H1 (cell line): Measurements from ENCODE around the gene FBXO21. TPM values are rescaled to one million over a fixed set of nuclear protein-coding genes. Genes with fewer than 3 reads are reported as not detected.

Source experiments
- CTCF ChIA-PET: fragments of 300-600 bp; sonication (Branson Sonifier 250); formaldehyde crosslinking; loops from one replicate; lab custom pipeline; 2021; ENCODE audit not compliant: partially characterized antibody; lab: Charles Lee
- POLR2A ChIA-PET: fragments of 300-600 bp; sonication (Branson Sonifier 250); formaldehyde crosslinking; loops from one replicate; lab custom pipeline; 2021; ENCODE audit warnings: inconsistent platforms; ENCODE audit not compliant: partially characterized antibody; lab: Charles Lee
- DNase-seq, 2 experiments: peaks; one replicate each; pipeline versions ENCODE4 v3.0.0 to v3.0.0-alpha.2; 2010 to 2022; ENCODE audit warnings: low spot score in 2 of 2, low read depth in 1 of 2, mixed read lengths in 1 of 2
- FAIRE-seq: peaks from 2 replicates; lab custom pipeline; 2011; peaks lifted over from hg19 to GRCh38; lab: Jason Lieb, UNC
- H2AFZ ChIP-seq: 2 replicates; pipeline ENCODE4 v1.8.1; 2012; ENCODE audit warnings: low read length, inconsistent platforms
- H2AK5ac ChIP-seq: 2 replicates; pipeline ENCODE4 v1.6.1; 2013; ENCODE audit warnings: low read depth, low read length
- H2BK120ac ChIP-seq: replicated peaks from 2 replicates; pipeline ENCODE3; 2013; ENCODE audit warnings: low read depth, low read length, inconsistent platforms
- H2BK12ac ChIP-seq: 2 replicates; pipeline ENCODE4 v1.6.1; 2013; ENCODE audit warnings: low read depth, low read length
- H2BK15ac ChIP-seq: 2 replicates; pipeline ENCODE4 v1.6.1; 2013; ENCODE audit warnings: low read length
- H2BK20ac ChIP-seq: 2 replicates; pipeline ENCODE4 v1.6.1; 2013; ENCODE audit warnings: low read length
- H2BK5ac ChIP-seq: 2 replicates; pipeline ENCODE4 v1.6.1; 2013; ENCODE audit warnings: low read depth, low read length
- H3K14ac ChIP-seq: 2 replicates; pipeline ENCODE4 v1.6.1; 2013; ENCODE audit warnings: inconsistent platforms; ENCODE audit not compliant: insufficient read length
- H3K18ac ChIP-seq: 2 replicates; pipeline ENCODE4 v1.6.1; 2013; ENCODE audit warnings: low read length; ENCODE audit errors: extremely low read depth
- H3K23ac ChIP-seq: 2 replicates; pipeline ENCODE4 v1.6.1; 2013; ENCODE audit warnings: inconsistent platforms; ENCODE audit not compliant: insufficient read length
- H3K23me2 ChIP-seq: 2 replicates; pipeline ENCODE4 v1.6.1; 2013; ENCODE audit warnings: low read depth, low read length
- H3K27ac ChIP-seq: 2 replicates; pipeline ENCODE4 v1.6.1; 2011; ENCODE audit warnings: low read depth, low read length, inconsistent platforms
- H3K27me3 ChIP-seq, 4 experiments: replicated peaks in 1 of 4; 1 replicate in 1 of 4; 2 replicates in 3 of 4; pipeline versions ENCODE4 v1.6.1 to v1.8.1; 2011 to 2013; ENCODE audit warnings: low read length in 3 of 4, mild to moderate bottlenecking in 3 of 4, inconsistent platforms in 2 of 4, mixed read lengths in 2 of 4, moderate library complexity in 1 of 4; ENCODE audit not compliant: control insufficient read depth in 3 of 4, insufficient read depth in 3 of 4; ENCODE audit errors: extremely low read depth in 1 of 4
- H3K36me3 ChIP-seq, 4 experiments: 2 replicates each; pipeline versions ENCODE4 v1.6.1 to v1.8.1; 2011 to 2013; ENCODE audit warnings: mild to moderate bottlenecking in 4 of 4, low read length in 3 of 4, moderate library complexity in 2 of 4, control low read depth in 1 of 4, inconsistent platforms in 1 of 4; ENCODE audit not compliant: insufficient read depth in 4 of 4, control insufficient read depth in 2 of 4
- H3K4ac ChIP-seq: replicated peaks from 2 replicates; pipeline ENCODE3; 2013; ENCODE audit warnings: low read length, low read depth, mixed read lengths, inconsistent platforms; ENCODE audit not compliant: insufficient read length
- H3K4me1 ChIP-seq, 4 experiments: replicated peaks in 1 of 4; 1 replicate in 1 of 4; 2 replicates in 3 of 4; pipeline versions ENCODE4 v1.6.1 to v1.8.1; 2011 to 2013; ENCODE audit warnings: low read length in 3 of 4, inconsistent platforms in 2 of 4, mixed read lengths in 1 of 4; ENCODE audit not compliant: insufficient read depth in 4 of 4, control insufficient read depth in 3 of 4
- H3K4me2 ChIP-seq, 2 experiments: 2 replicates each; pipeline versions ENCODE4 v1.6.1 to v1.8.1; 2011 to 2013; ENCODE audit warnings: low read depth in 2 of 2, low read length in 2 of 2, control low read depth in 1 of 2, inconsistent platforms in 1 of 2, mild to moderate bottlenecking in 1 of 2; ENCODE audit not compliant: insufficient read depth in 1 of 2
- H3K4me3 ChIP-seq, 4 experiments: fragments of 200-600, 300-600 bp in 1 of 4; sonication (generic), shearing (Covaris generic), sonication (Bioruptor Twin) in 1 of 4; 2 replicates each; pipeline versions ENCODE4 v1.5.1 to v1.8.1; 2011 to 2016; ENCODE audit warnings: low read length in 4 of 4, low read depth in 3 of 4, control low read depth in 2 of 4, inconsistent platforms in 2 of 4, mild to moderate bottlenecking in 2 of 4, mixed read lengths in 1 of 4, moderate library complexity in 1 of 4; ENCODE audit not compliant: insufficient read depth in 2 of 4; ENCODE audit errors: extremely low read depth in 1 of 4
- H3K56ac ChIP-seq: replicated peaks from 2 replicates; pipeline ENCODE3; 2013; ENCODE audit warnings: low read depth, mild to moderate bottlenecking, mixed read lengths, low read length, inconsistent platforms; ENCODE audit not compliant: insufficient read length
- H3K79me1 ChIP-seq: 2 replicates; pipeline ENCODE4 v1.6.1; 2013; ENCODE audit warnings: low read depth, low read length, control low read depth
- H3K79me2 ChIP-seq, 2 experiments: 2 replicates each; pipeline versions ENCODE4 v1.6.1 to v1.8.1; 2012 to 2013; ENCODE audit warnings: low read length in 2 of 2, mild to moderate bottlenecking in 2 of 2, inconsistent platforms in 1 of 2; ENCODE audit not compliant: insufficient read depth in 2 of 2, control insufficient read depth in 1 of 2
- H3K9ac ChIP-seq, 4 experiments: replicated peaks in 1 of 4; 1 replicate in 1 of 4; 2 replicates in 3 of 4; pipeline versions ENCODE4 v1.6.1 to v1.8.1; 2011 to 2013; ENCODE audit warnings: low read depth in 3 of 4, low read length in 3 of 4, control low read depth in 2 of 4, mild to moderate bottlenecking in 2 of 4, moderate library complexity in 2 of 4, inconsistent platforms in 1 of 4; ENCODE audit errors: extremely low read depth in 1 of 4
- H3K9me3 ChIP-seq, 2 experiments: 2 replicates each; pipeline versions ENCODE4 v1.6.1 to v1.8.1; 2012 to 2013; ENCODE audit warnings: mild to moderate bottlenecking in 2 of 2, moderate library complexity in 2 of 2, control low read depth in 1 of 2, inconsistent platforms in 1 of 2, low read depth in 1 of 2, low read length in 1 of 2, mixed read lengths in 1 of 2; ENCODE audit not compliant: insufficient read depth in 2 of 2
- H4K20me1 ChIP-seq, 2 experiments: replicated peaks in 1 of 2; 2 replicates each; pipeline versions ENCODE3 to v1.8.1; 2011 to 2013; ENCODE audit warnings: inconsistent platforms in 2 of 2, low read length in 2 of 2, mild to moderate bottlenecking in 1 of 2; ENCODE audit not compliant: insufficient read depth in 2 of 2, control insufficient read depth in 1 of 2
- H4K5ac ChIP-seq: 2 replicates; pipeline ENCODE4 v1.6.1; 2013; ENCODE audit warnings: low read length, low read depth, mixed read lengths, inconsistent platforms; ENCODE audit not compliant: insufficient read length
- H4K8ac ChIP-seq: 2 replicates; pipeline ENCODE4 v1.8.0; 2013; ENCODE audit warnings: mild to moderate bottlenecking, moderate library complexity, low read length, inconsistent platforms; ENCODE audit not compliant: insufficient read depth; ENCODE audit errors: extremely low read depth
- H4K91ac ChIP-seq: replicated peaks from 2 replicates; pipeline ENCODE3; 2013; ENCODE audit warnings: low read length, mixed read lengths, inconsistent platforms; ENCODE audit not compliant: insufficient read length
- BRCA1 ChIP-seq: IDR thresholded peaks from 2 replicates; pipeline ENCODE4 v1.6.1; 2012; ENCODE audit warnings: low read depth, low read length, improper control_type of control experiment
- EZH2 ChIP-seq: fragments of 200-600 bp; sonication (generic); IDR thresholded peaks from 2 replicates; pipeline ENCODE4 v1.7.1; 2012; ENCODE audit warnings: low read depth, mild to moderate bottlenecking, moderate library complexity, low read length, inconsistent platforms; ENCODE audit not compliant: severe bottlenecking
- JUND ChIP-seq: IDR thresholded peaks from 2 replicates; pipeline ENCODE4 v1.6.1; 2011; ENCODE audit warnings: mild to moderate bottlenecking, improper control_type of control experiment, low read length
- MAFK ChIP-seq: IDR thresholded peaks from 2 replicates; pipeline ENCODE4 v1.6.1; 2012; ENCODE audit warnings: low read depth, mild to moderate bottlenecking, improper control_type of control experiment, low read length
- PHF8 ChIP-seq: fragments of 200-600 bp; sonication (generic); conservative IDR thresholded peaks from 2 replicates; pipeline ENCODE4 v1.7.1; 2012; ENCODE audit warnings: low read depth, mild to moderate bottlenecking, inconsistent platforms, low read length, moderate library complexity
- POLR2A ChIP-seq, 2 experiments: IDR thresholded peaks; 1 replicate in 1 of 2; 2 replicates in 1 of 2; pipeline ENCODE4 v1.6.1; 2011; ENCODE audit warnings: low read depth in 2 of 2, low read length in 2 of 2, mild to moderate bottlenecking in 2 of 2; ENCODE audit errors: control extremely low read depth in 1 of 2
- POLR2AphosphoS5 ChIP-seq: IDR thresholded peaks from 2 replicates; pipeline ENCODE4 v1.6.1; 2011; ENCODE audit warnings: low read depth, low read length
- WGBS, 2 experiments: shearing (Covaris generic) in 1 of 2; methylation state at CpG; one replicate each; pipeline versions ENCODE4 v1.1.6 to v1.1.7; 2013 to 2015; ENCODE audit warnings: low lambda C conversion rate in 2 of 2, mixed read lengths in 2 of 2, inconsistent platforms in 1 of 2, low coverage in 1 of 2, missing lambda C conversion rate in 1 of 2; ENCODE audit not compliant: insufficient replicate concordance in 2 of 2, insufficient coverage in 1 of 2, insufficient read length in 1 of 2; ENCODE audit errors: extremely low coverage in 1 of 2, missing lambda C conversion rate in 1 of 2; 5-methylcytosine and 5-hydroxymethylcytosine counted together
- polyA plus RNA-seq, 7 experiments: library from polyadenylated mRNA; depleted of rRNA in 3 of 7; stranded (reverse) in 5 of 7; unstranded in 2 of 7; fragments of >200 nt in 5 of 7; fragments of 200-250 nt in 2 of 7; gene quantifications; 1 replicate in 5 of 7; 2 replicates in 1 of 7; 4 replicates in 1 of 7; pipeline versions ENCODE4 v1.2.1 to v1.2.3, GENCODE V29; 2011 to 2013; ENCODE audit warnings: missing spikeins in 2 of 7, mixed read lengths in 2 of 7
- total RNA-seq: library from RNA; stranded (reverse); fragmentation: NEBNext Ultra II Directional; extraction: Animal tissue kit (Norgen Biotek cat#: 25700); gene quantifications from 2 replicates; pipeline ENCODE4 v1.2.1, GENCODE V29; 2021
- TF ChIP-seq, protein P1 (sequence below): IDR thresholded peaks from 2 replicates; pipeline ENCODE4 v1.6.1; 2011; ENCODE audit warnings: low read length, improper control_type of control experiment
- TF ChIP-seq, protein P2 (sequence below), 3 experiments: IDR thresholded peaks; 1 replicate in 2 of 3; 2 replicates in 1 of 3; pipeline versions ENCODE4 v1.5.1 to v1.6.1; 2011; ENCODE audit warnings: low read length in 3 of 3, mild to moderate bottlenecking in 3 of 3, inconsistent platforms in 2 of 3, low read depth in 1 of 3, moderate library complexity in 1 of 3; ENCODE audit not compliant: insufficient read depth in 1 of 3; ENCODE audit errors: control extremely low read depth in 1 of 3
- TF ChIP-seq, protein P3 (sequence below): IDR thresholded peaks from 2 replicates; pipeline ENCODE4 v1.6.1; 2012; ENCODE audit warnings: inconsistent platforms

The FBXO21 gene
- total and polyA plus RNA-seq, 2 of the 8 experiments (the other 6 are each of a cell fraction or from before 2014, with no cell fraction given): 57.0 to 80.6 TPM

DNA sequence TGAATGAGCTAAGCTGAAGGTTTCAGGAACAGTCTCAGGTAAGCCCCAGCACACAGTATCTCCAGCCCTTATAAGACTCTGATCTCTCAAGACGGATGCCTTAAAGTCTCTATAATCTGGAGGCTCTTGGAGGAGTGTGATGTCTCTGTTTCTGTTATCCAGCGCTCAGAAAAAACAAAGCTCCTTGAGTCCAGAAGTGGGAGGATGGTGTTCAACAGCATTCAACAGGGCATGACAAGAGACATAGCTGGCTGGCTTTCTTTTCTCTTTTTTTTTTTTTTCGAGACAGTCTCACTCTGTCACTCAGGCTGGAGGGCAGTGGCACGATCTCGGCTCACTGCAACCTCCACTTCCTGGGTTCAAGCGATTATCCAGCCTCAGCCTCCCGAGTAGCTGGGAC lies 59.5 kb downstream of the FBXO21 start:
- DNase-seq: no peak
- H2AFZ ChIP-seq: no peak overlapping the region
- 97% methylated on average over 5 of the region's 7 CpGs; no CpG with 5 or more reads in 1 of the 2 experiments for WGBS, 2 experiments
- H3K18ac ChIP-seq: no peak overlapping the region
- no peaks in the 10 kb centered on the region for H3K23me2 ChIP-seq
- ChIA-PET CTCF (interaction anchor here (0.6 to 5.3 kb wide), 13 partner anchors 8 to 427 kb away, joined by 3 to 53 read pairs (median 4); no protein-coding TSS in a partner anchor), POLR2A (interaction anchor here (1.0 to 1.8 kb wide), 3 partner anchors 10 to 14 kb away, joined by 3 to 7 read pairs (median 7); no protein-coding TSS in a partner anchor)
- no peak overlapping the region; the same call in 1 of the 2 replicates for H4K8ac ChIP-seq
- H4K91ac ChIP-seq: no peak overlapping the region
- H3K4me3 ChIP-seq: no peak overlapping the region
- H3K4me2 ChIP-seq: no peak overlapping the region
- H3K79me1 ChIP-seq: no peaks in the 10 kb centered on the region
- H3K79me2 ChIP-seq: peaks cover 0 to 3% of the 10 kb centered on the region in 2 experiments; a peak in 1 of 4 replicates
- H3K23ac ChIP-seq: no peak overlapping the region
- H4K5ac ChIP-seq: no peak overlapping the region
- H4K20me1 ChIP-seq: peaks cover 0 to under 1% of the 10 kb centered on the region in 2 experiments
- no peak overlapping the region for H3K14ac ChIP-seq
- no peak overlapping the region for H2BK120ac ChIP-seq
- no peak overlapping the region for H3K56ac ChIP-seq
- H2BK5ac ChIP-seq: no peak overlapping the region
- H3K9ac ChIP-seq: no peak overlapping the region
- H2AK5ac ChIP-seq: no peak overlapping the region
- H2BK12ac ChIP-seq: no peak overlapping the region
- H3K4me1 ChIP-seq: no peaks in the 10 kb centered on the region
- no peaks in the 10 kb centered on the region for H3K27me3 ChIP-seq
- no peak overlapping the region for H2BK15ac ChIP-seq
- H3K4ac ChIP-seq: no peak overlapping the region
- peaks cover 28 to 30% of the 10 kb centered on the region in 2 experiments for H3K9me3 ChIP-seq
- no peak overlapping the region for H3K27ac ChIP-seq
- no peaks in the 10 kb centered on the region; a peak in 1 of 8 replicates for H3K36me3 ChIP-seq
- no peak for FAIRE-seq
- H2BK20ac ChIP-seq: no peak overlapping the region
- TF ChIP-seq POLR2A (IDR thresholded peaks at IDR 0.05; ENCODE audit: control extremely low read depth in 1 of 2, low read depth in 2 of 2, low read length in 2 of 2) (no peak), PHF8 (no peak), POLR2AphosphoS5 (no peak), EZH2 (no peak), MAFK (no peak), BRCA1 (no peak), JUND (no peak)
- TF ChIP-seq, protein P1, sequence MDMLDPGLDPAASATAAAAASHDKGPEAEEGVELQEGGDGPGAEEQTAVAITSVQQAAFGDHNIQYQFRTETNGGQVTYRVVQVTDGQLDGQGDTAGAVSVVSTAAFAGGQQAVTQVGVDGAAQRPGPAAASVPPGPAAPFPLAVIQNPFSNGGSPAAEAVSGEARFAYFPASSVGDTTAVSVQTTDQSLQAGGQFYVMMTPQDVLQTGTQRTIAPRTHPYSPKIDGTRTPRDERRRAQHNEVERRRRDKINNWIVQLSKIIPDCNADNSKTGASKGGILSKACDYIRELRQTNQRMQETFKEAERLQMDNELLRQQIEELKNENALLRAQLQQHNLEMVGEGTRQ: no peak
- TF ChIP-seq, protein P2, sequence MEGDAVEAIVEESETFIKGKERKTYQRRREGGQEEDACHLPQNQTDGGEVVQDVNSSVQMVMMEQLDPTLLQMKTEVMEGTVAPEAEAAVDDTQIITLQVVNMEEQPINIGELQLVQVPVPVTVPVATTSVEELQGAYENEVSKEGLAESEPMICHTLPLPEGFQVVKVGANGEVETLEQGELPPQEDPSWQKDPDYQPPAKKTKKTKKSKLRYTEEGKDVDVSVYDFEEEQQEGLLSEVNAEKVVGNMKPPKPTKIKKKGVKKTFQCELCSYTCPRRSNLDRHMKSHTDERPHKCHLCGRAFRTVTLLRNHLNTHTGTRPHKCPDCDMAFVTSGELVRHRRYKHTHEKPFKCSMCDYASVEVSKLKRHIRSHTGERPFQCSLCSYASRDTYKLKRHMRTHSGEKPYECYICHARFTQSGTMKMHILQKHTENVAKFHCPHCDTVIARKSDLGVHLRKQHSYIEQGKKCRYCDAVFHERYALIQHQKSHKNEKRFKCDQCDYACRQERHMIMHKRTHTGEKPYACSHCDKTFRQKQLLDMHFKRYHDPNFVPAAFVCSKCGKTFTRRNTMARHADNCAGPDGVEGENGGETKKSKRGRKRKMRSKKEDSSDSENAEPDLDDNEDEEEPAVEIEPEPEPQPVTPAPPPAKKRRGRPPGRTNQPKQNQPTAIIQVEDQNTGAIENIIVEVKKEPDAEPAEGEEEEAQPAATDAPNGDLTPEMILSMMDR (IDR thresholded peaks at IDR 0.05; ENCODE audit: control extremely low read depth in 1 of 3, insufficient read depth in 1 of 3, low read depth in 1 of 3, low read length in 3 of 3): no peak
- TF ChIP-seq, protein P3, sequence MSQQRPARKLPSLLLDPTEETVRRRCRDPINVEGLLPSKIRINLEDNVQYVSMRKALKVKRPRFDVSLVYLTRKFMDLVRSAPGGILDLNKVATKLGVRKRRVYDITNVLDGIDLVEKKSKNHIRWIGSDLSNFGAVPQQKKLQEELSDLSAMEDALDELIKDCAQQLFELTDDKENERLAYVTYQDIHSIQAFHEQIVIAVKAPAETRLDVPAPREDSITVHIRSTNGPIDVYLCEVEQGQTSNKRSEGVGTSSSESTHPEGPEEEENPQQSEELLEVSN: no peak
